ENCODE results near the gene TERT.

DNA sequence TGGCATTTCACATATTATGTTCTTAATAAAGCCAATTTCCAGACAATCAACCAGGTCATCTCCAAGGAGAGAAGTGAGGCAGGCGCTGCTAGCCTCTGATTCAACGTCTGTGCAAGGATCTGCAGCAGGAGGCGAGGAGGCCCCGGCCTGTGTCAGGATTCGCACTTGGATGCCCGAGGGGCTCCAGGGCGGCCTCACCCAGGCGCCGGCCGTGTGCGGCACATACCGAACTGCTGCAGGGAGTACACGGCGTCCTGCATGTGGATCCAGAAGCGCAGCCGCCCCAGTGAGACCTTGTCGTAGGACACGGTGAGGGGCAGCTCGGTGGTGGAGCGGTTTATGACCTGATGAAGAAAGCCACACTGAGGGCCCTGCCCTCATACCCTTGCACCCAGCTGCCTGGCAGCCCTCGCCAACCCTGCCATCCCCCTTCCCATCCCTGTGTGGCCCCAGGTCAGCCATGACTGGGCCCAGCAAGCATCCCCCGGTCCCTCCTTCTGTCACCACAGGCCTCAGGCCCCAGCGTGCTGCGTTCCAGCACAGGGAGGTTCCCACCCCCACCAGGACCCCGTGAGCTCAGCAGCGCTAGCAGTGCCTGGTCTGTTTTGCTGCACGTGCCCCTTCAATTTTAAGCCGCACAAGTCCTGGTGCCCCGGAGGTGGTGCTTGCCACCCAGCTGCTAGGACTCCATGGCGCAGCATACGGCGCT is 40.1 kb upstream of the TERT start:
- no peak for TF ChIP-seq CEBPB (IDR thresholded peaks at IDR 0.05; ENCODE audit: low read depth, low read length)
- TF ChIP-seq SMC3 (IDR thresholded peaks at IDR 0.05; ENCODE audit: low read depth, low read length) = no peak
- no peak for TF ChIP-seq POLR2A (IDR thresholded peaks at IDR 0.05; ENCODE audit: low read depth, low read length)
- TF ChIP-seq, protein P1, sequence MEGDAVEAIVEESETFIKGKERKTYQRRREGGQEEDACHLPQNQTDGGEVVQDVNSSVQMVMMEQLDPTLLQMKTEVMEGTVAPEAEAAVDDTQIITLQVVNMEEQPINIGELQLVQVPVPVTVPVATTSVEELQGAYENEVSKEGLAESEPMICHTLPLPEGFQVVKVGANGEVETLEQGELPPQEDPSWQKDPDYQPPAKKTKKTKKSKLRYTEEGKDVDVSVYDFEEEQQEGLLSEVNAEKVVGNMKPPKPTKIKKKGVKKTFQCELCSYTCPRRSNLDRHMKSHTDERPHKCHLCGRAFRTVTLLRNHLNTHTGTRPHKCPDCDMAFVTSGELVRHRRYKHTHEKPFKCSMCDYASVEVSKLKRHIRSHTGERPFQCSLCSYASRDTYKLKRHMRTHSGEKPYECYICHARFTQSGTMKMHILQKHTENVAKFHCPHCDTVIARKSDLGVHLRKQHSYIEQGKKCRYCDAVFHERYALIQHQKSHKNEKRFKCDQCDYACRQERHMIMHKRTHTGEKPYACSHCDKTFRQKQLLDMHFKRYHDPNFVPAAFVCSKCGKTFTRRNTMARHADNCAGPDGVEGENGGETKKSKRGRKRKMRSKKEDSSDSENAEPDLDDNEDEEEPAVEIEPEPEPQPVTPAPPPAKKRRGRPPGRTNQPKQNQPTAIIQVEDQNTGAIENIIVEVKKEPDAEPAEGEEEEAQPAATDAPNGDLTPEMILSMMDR (conservative IDR thresholded peaks at IDR 0.05; ENCODE audit: low read depth, low read length) = no peak
- TF ChIP-seq, protein P2, sequence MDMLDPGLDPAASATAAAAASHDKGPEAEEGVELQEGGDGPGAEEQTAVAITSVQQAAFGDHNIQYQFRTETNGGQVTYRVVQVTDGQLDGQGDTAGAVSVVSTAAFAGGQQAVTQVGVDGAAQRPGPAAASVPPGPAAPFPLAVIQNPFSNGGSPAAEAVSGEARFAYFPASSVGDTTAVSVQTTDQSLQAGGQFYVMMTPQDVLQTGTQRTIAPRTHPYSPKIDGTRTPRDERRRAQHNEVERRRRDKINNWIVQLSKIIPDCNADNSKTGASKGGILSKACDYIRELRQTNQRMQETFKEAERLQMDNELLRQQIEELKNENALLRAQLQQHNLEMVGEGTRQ (IDR thresholded peaks at IDR 0.05; ENCODE audit: low read depth, low read length) = no peak
- no peak for TF ChIP-seq RAD21 (IDR thresholded peaks at IDR 0.05; ENCODE audit: low read length)
- TF ChIP-seq RFX5 (IDR thresholded peaks at IDR 0.05; ENCODE audit: low read depth, low read length) = no peak
- TF ChIP-seq CHD1 (IDR thresholded peaks at IDR 0.05; ENCODE audit: low read depth, low read length) = no peak
- TF ChIP-seq, protein P3, sequence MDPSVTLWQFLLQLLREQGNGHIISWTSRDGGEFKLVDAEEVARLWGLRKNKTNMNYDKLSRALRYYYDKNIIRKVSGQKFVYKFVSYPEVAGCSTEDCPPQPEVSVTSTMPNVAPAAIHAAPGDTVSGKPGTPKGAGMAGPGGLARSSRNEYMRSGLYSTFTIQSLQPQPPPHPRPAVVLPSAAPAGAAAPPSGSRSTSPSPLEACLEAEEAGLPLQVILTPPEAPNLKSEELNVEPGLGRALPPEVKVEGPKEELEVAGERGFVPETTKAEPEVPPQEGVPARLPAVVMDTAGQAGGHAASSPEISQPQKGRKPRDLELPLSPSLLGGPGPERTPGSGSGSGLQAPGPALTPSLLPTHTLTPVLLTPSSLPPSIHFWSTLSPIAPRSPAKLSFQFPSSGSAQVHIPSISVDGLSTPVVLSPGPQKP (IDR thresholded peaks at IDR 0.05; ENCODE audit: borderline replicate concordance, low read depth, low read length) = no peak
- no peak for TF ChIP-seq MAZ (IDR thresholded peaks at IDR 0.05; ENCODE audit: borderline replicate concordance, low read depth, low read length)
